ENCODE results near the gene PPP2R2D. TPM values are rescaled to one million over a fixed set of nuclear protein-coding genes. Genes with fewer than 3 reads are reported as not detected.

The PPP2R2D gene
- total RNA-seq, 1 donor from 2014 or later, result 43.1 TPM

GRCh38 chr10:131961047-131961776 is 60.4 kb downstream of the PPP2R2D start:
- DNase-seq (no peak), ATAC-seq (peak; percentile 13)
- intact Hi-C loops (cut with micrococcal nuclease), result no loop called here

GRCh38 chr10:131961777-131962662 is 61.2 kb downstream of the PPP2R2D start:
- DNase-seq (no peak), ATAC-seq (no peak)
- intact Hi-C loops (cut with micrococcal nuclease), result no loop called here

- DNase-seq, result no peak
- intact Hi-C loops (cut with micrococcal nuclease), result no loop called here
- ATAC-seq, result no peak
Observed at GRCh38 chr10:131963350-131963749, 62.5 kb downstream of the PPP2R2D start.

GRCh38 chr10:131963811-131964210 is 63.0 kb downstream of the PPP2R2D start:
- ATAC-seq (no peak), DNase-seq (no peak)
- intact Hi-C loops (cut with micrococcal nuclease), result no loop called here

- ATAC-seq (no peak), DNase-seq (no peak)
- intact Hi-C loops (cut with micrococcal nuclease), result no loop called here
Observed at GRCh38 chr10:131964298-131964697, 63.5 kb downstream of the PPP2R2D start.

GRCh38 chr10:131968949-131969348 is 68.1 kb downstream of the PPP2R2D start:
- ATAC-seq, result no peak
- DNase-seq, result no peak
- intact Hi-C loops (cut with micrococcal nuclease), result no loop called here

GRCh38 chr10:131970946-131971345 is 70.1 kb downstream of the PPP2R2D start:
- intact Hi-C loops (cut with micrococcal nuclease), result no loop called here
- DNase-seq, result no peak
- no peak for ATAC-seq

GRCh38 chr10:131971591-131971990 is 70.8 kb downstream of the PPP2R2D start:
- ATAC-seq (no peak), DNase-seq (no peak)
- intact Hi-C loops (cut with micrococcal nuclease), result no loop called here

- peak; percentile 78 for ATAC-seq
- intact Hi-C loops (cut with micrococcal nuclease), result no loop called here
Observed at GRCh38 chr10:131972474-131973071, 71.8 kb downstream of the PPP2R2D start.

GRCh38 chr10:131973160-131973951 is 72.5 kb downstream of the PPP2R2D start:
- intact Hi-C loops (cut with micrococcal nuclease), result no loop called here
- ATAC-seq (peak; percentile 83), DNase-seq (peak; percentile 75)

More at GRCh38 chr10:131972474-131973071, 71.8 kb downstream of the PPP2R2D start:
- peak; percentile 86 for DNase-seq

- DNase-seq (no peak), ATAC-seq (peak; percentile 10)
- intact Hi-C loops (cut with micrococcal nuclease), result no loop called here
Observed at GRCh38 chr10:131974034-131974817, 73.4 kb downstream of the PPP2R2D start.

- intact Hi-C loops (cut with micrococcal nuclease), result no loop called here
- ATAC-seq (peak; percentile 15), DNase-seq (no peak)
Observed at GRCh38 chr10:131975003-131975402, 74.2 kb downstream of the PPP2R2D start.

GRCh38 chr10:131975796-131976195 is 75.0 kb downstream of the PPP2R2D start:
- ATAC-seq, result no peak
- intact Hi-C loops (cut with micrococcal nuclease), result no loop called here
- DNase-seq, result no peak

- ATAC-seq (no peak), DNase-seq (no peak)
- intact Hi-C loops (cut with micrococcal nuclease), result no loop called here
Observed at GRCh38 chr10:131977323-131978096, 76.7 kb downstream of the PPP2R2D start.

GRCh38 chr10:131978366-131978765 is 77.6 kb downstream of the PPP2R2D start:
- ATAC-seq (no peak), DNase-seq (no peak)
- intact Hi-C loops (cut with micrococcal nuclease), result no loop called here

GRCh38 chr10:131978851-131979250 is 78.0 kb downstream of the PPP2R2D start:
- DNase-seq, result no peak
- intact Hi-C loops (cut with micrococcal nuclease), result no loop called here
- no peak for ATAC-seq

GRCh38 chr10:131979336-131979735 is 78.5 kb downstream of the PPP2R2D start:
- intact Hi-C loops (cut with micrococcal nuclease), result no loop called here
- ATAC-seq (no peak), DNase-seq (no peak)

GRCh38 chr10:131979821-131980270 is 79.0 kb downstream of the PPP2R2D start:
- intact Hi-C loops (cut with micrococcal nuclease), result no loop called here
- ATAC-seq (peak; percentile 55), DNase-seq (peak; percentile 81)
